ENCODE results near the gene TEX9. TPM values are rescaled to one million over a fixed set of nuclear protein-coding genes. Genes with fewer than 3 reads are reported as not detected.

TEX9 gene
- total RNA-seq, 1 donor, result 3.9 TPM

- peak; percentile 96 for DNase-seq (ENCODE audit: low read depth)
- peak within 1 kb of the TSS; percentile 77 for H3K4me3 ChIP-seq (ENCODE audit: low read depth, low read length)
- no peak for TF ChIP-seq CTCF (IDR thresholded peaks at IDR 0.05; ENCODE audit: insufficient read depth, low read depth, low read length)
Observed at GRCh38 chr15:56464893-56465520, 99.8 kb downstream of the TEX9 start, which contains the start of gene MNS1. Gene MNS1 (minus strand): TSS chr15:56465137. CDS start chr15:56464972, 165 bp downstream.

- DNase-seq (ENCODE audit: low read depth), result no peak
- TF ChIP-seq CTCF (IDR thresholded peaks at IDR 0.05; ENCODE audit: insufficient read depth, low read depth, low read length), result no peak
- H3K4me3 ChIP-seq (ENCODE audit: low read depth, low read length), result no peak overlapping the region
Observed at GRCh38 chr15:56467616-56468015, 102.4 kb downstream of the TEX9 start.

- H3K4me3 ChIP-seq (ENCODE audit: low read depth, low read length), result peak overlapping the region; percentile 47
- DNase-seq (ENCODE audit: low read depth), result peak; percentile 34
- TF ChIP-seq CTCF (IDR thresholded peaks at IDR 0.05; ENCODE audit: insufficient read depth, low read depth, low read length), result no peak
Observed at GRCh38 chr15:56468401-56468800, 103.2 kb downstream of the TEX9 start.

- no peak for DNase-seq (ENCODE audit: low read depth)
- no peak overlapping the region for H3K4me3 ChIP-seq (ENCODE audit: low read depth, low read length)
Observed at GRCh38 chr15:56469483-56469882, 104.3 kb downstream of the TEX9 start.

GRCh38 chr15:56471440-56472069 is 106.3 kb downstream of the TEX9 start:
- no peak overlapping the region for H3K4me3 ChIP-seq (ENCODE audit: low read depth, low read length)
- no peak for DNase-seq (ENCODE audit: low read depth)
- TF ChIP-seq CTCF (IDR thresholded peaks at IDR 0.05; ENCODE audit: insufficient read depth, low read depth, low read length), result no peak

More at GRCh38 chr15:56469483-56469882, 104.3 kb downstream of the TEX9 start:
- TF ChIP-seq CTCF (IDR thresholded peaks at IDR 0.05; ENCODE audit: insufficient read depth, low read depth, low read length), result no peak

GRCh38 chr15:56472278-56472677 is 107.1 kb downstream of the TEX9 start:
- H3K4me3 ChIP-seq (ENCODE audit: low read depth, low read length), result no peak overlapping the region
- DNase-seq (ENCODE audit: low read depth), result no peak
- TF ChIP-seq CTCF (IDR thresholded peaks at IDR 0.05; ENCODE audit: insufficient read depth, low read depth, low read length), result no peak
